Fibroblast of mammary gland (primary cell): ENCODE measurements around the gene SELENOI.
"Not testable (repeated sequence)": the region's sequence is repeated elsewhere in the genome, so short reads cannot be mapped to it uniquely, and the experiment has no call there.

ENCODE experiments used
- DNase-seq: peaks from one replicate; pipeline ENCODE4 v3.0.0-alpha.2; 2010; ENCODE audit warnings: low read depth
- H3K4me3 ChIP-seq: 2 replicates; pipeline ENCODE4 v1.5.1; 2011; ENCODE audit warnings: low read depth, mild to moderate bottlenecking, low read length, moderate library complexity; ENCODE audit not compliant: control insufficient read depth
- CTCF ChIP-seq: conservative IDR thresholded peaks from 2 replicates; pipeline ENCODE4 v1.5.1; 2011; ENCODE audit warnings: low read depth, low read length, inconsistent platforms; ENCODE audit not compliant: control insufficient read depth, insufficient read depth

Gene SELENOI

GRCh38 chr2:26346454-26347053, 611 bp downstream of the SELENOI start, which contains the start of gene ADGRF3:
Gene ADGRF3 (minus strand): TSS chr2:26346789. CDS start chr2:26346234, 555 bp downstream.
- no peak for TF ChIP-seq CTCF
- H3K4me3 ChIP-seq: peak within 1 kb of the TSS; percentile 84
- peak; percentile 29 for DNase-seq

GRCh38 chr2:26347286-26347865, 1.4 kb downstream of the SELENOI start:
- TF ChIP-seq CTCF: no peak
- peak; percentile 27 for DNase-seq

GRCh38 chr2:26349690-26350089, 3.7 kb downstream of the SELENOI start:
- no peak overlapping the region for H3K4me3 ChIP-seq
- TF ChIP-seq CTCF: no peak
- DNase-seq: no peak

More at GRCh38 chr2:26347286-26347865, 1.4 kb downstream of the SELENOI start:
- H3K4me3 ChIP-seq: peak overlapping the region; percentile 84

GRCh38 chr2:26351375-26352090, 5.6 kb downstream of the SELENOI start:
- no peak for DNase-seq
- no peak overlapping the region for H3K4me3 ChIP-seq
- no peak for TF ChIP-seq CTCF

GRCh38 chr2:26352892-26353291, 6.9 kb downstream of the SELENOI start:
- no peak overlapping the region for H3K4me3 ChIP-seq
- TF ChIP-seq CTCF: no peak
- DNase-seq: peak; percentile 69

- H3K4me3 ChIP-seq, DNase-seq: not testable (repeated sequence)
These were observed 8.5 kb downstream of the SELENOI start for GRCh38 chr2:26354469-26354868.
